HEK293 (cell line): ENCODE data around the gene ABTB2.

ENCODE experiments used
- CTCF ChIA-PET: fragments of 350-600 bp; formaldehyde crosslinking; extraction: SDS; loops from one replicate; lab custom pipeline; 2021; ENCODE audit warnings: antibody characterized with exemption; lab: Yijun Ruan, JAX
- POLR2A ChIA-PET: fragments of 300-600 bp; formaldehyde crosslinking; extraction: SDS; loops from one replicate; lab custom pipeline; 2020; ENCODE audit warnings: antibody characterized with exemption, inconsistent platforms; lab: Yijun Ruan, JAX
- H3K27ac ChIP-seq: fragments of 200-500 bp; sonication (Bioruptor generic); 2 replicates; pipeline ENCODE4 v1.5.1; 2014; ENCODE audit warnings: low read depth, low read length, control low read depth, inconsistent platforms; ENCODE audit errors: extremely low read depth
- H3K36me3 ChIP-seq, 2 experiments: fragments of 200-500 bp in 1 of 2; sonication (Bioruptor generic) in 1 of 2; 1 replicate in 1 of 2; 2 replicates in 1 of 2; pipeline ENCODE4 v1.5.1; 2014 to 2017; ENCODE audit warnings: inconsistent platforms in 2 of 2, low read length in 2 of 2; ENCODE audit not compliant: control insufficient read depth in 2 of 2, insufficient read depth in 1 of 2
- H3K4me1 ChIP-seq: fragments of 200-500 bp; sonication (Bioruptor generic); 2 replicates; pipeline ENCODE4 v1.5.1; 2014; ENCODE audit warnings: mild to moderate bottlenecking, low read length, inconsistent platforms; ENCODE audit not compliant: control insufficient read depth, insufficient read depth
- H3K4me3 ChIP-seq: 2 replicates; pipeline ENCODE4 v1.5.1; 2011; ENCODE audit warnings: low read depth, mild to moderate bottlenecking, control low read depth, low read length, moderate library complexity
- H3K9me3 ChIP-seq: fragments of 200-500 bp; sonication (Bioruptor generic); 2 replicates; pipeline ENCODE4 v1.5.1; 2014; ENCODE audit warnings: low read depth, low read length, inconsistent platforms; ENCODE audit not compliant: control insufficient read depth, insufficient read depth
- EGR2 ChIP-seq: fragments of 450-650 bp; formaldehyde crosslinking; IDR thresholded peaks from 2 replicates; pipeline ENCODE4 v1.5.1; 2016; ENCODE audit warnings: low read depth, missing biosample characterization, missing genetic modification characterization
- GLI4 ChIP-seq: fragments of 450-650 bp; formaldehyde crosslinking; IDR thresholded peaks from 2 replicates; pipeline ENCODE4 v1.5.1; 2016; ENCODE audit warnings: missing biosample characterization, missing genetic modification characterization
- OSR2 ChIP-seq: fragments of 450-650 bp; formaldehyde crosslinking; IDR thresholded peaks from 2 replicates; pipeline ENCODE4 v1.5.1; 2016; ENCODE audit warnings: missing biosample characterization, missing genetic modification characterization
- REPIN1 ChIP-seq: fragments of 450-650 bp; formaldehyde crosslinking; IDR thresholded peaks from 2 replicates; pipeline ENCODE4 v1.5.1; 2017; ENCODE audit warnings: missing biosample characterization, missing genetic modification characterization, low read depth
- SCRT1 ChIP-seq: fragments of 450-650 bp; formaldehyde crosslinking; IDR thresholded peaks from 2 replicates; pipeline ENCODE4 v1.5.1; 2016; ENCODE audit warnings: missing biosample characterization, missing genetic modification characterization, borderline replicate concordance
- TRIM28 ChIP-seq: IDR thresholded peaks from 2 replicates; pipeline ENCODE4 v1.6.1; 2011; ENCODE audit warnings: low read length, control low read depth, borderline replicate concordance
- ZFHX2 ChIP-seq: fragments of 450-650 bp; formaldehyde crosslinking; conservative IDR thresholded peaks from 2 replicates; pipeline ENCODE4 v1.5.1; 2016; ENCODE audit warnings: missing biosample characterization, missing genetic modification characterization
- ZNF341 ChIP-seq: fragments of 450-650 bp; formaldehyde crosslinking; IDR thresholded peaks from 2 replicates; pipeline ENCODE4; 2016; ENCODE audit warnings: low read depth, missing biosample characterization, missing genetic modification characterization
- ZNF426 ChIP-seq: fragments of 450-650 bp; formaldehyde crosslinking; IDR thresholded peaks from 2 replicates; pipeline ENCODE4 v1.5.1; 2017; ENCODE audit warnings: missing biosample characterization, missing genetic modification characterization, mild to moderate bottlenecking, inconsistent platforms, moderate library complexity
- ZNF48 ChIP-seq: fragments of 450-650 bp; formaldehyde crosslinking; IDR thresholded peaks from 2 replicates; pipeline ENCODE4 v1.5.1; 2016; ENCODE audit warnings: missing biosample characterization, missing genetic modification characterization
- ZNF555 ChIP-seq: fragments of 450-650 bp; formaldehyde crosslinking; conservative IDR thresholded peaks from 2 replicates; pipeline ENCODE4 v1.5.1; 2017; ENCODE audit warnings: missing biosample characterization, mild to moderate bottlenecking, missing genetic modification characterization, inconsistent platforms
- ZNF707 ChIP-seq: fragments of 450-650 bp; formaldehyde crosslinking; IDR thresholded peaks from 2 replicates; pipeline ENCODE4 v1.5.1; 2016; ENCODE audit warnings: missing biosample characterization, missing genetic modification characterization
- ZNF837 ChIP-seq: fragments of 450-650 bp; formaldehyde crosslinking; IDR thresholded peaks from 2 replicates; pipeline ENCODE4 v1.5.1; 2016; ENCODE audit warnings: missing biosample characterization, missing genetic modification characterization
- TF ChIP-seq, protein P1 (sequence below): fragments of 450-650 bp; formaldehyde crosslinking; IDR thresholded peaks from 2 replicates; pipeline ENCODE4 v1.5.1; 2016; ENCODE audit warnings: missing biosample characterization, missing genetic modification characterization, low read depth
- TF ChIP-seq, protein P2 (sequence below): fragments of 450-650 bp; formaldehyde crosslinking; IDR thresholded peaks from 2 replicates; pipeline ENCODE4 v1.5.1; 2016; ENCODE audit warnings: missing biosample characterization, missing genetic modification characterization
- TF ChIP-seq, protein P3 (sequence below): fragments of 450-650 bp; formaldehyde crosslinking; IDR thresholded peaks from 2 replicates; pipeline ENCODE4 v1.5.1; 2017; ENCODE audit warnings: missing biosample characterization, missing genetic modification characterization
- TF ChIP-seq, protein P4 (sequence below): fragments of 450-650 bp; formaldehyde crosslinking; IDR thresholded peaks from 2 replicates; pipeline ENCODE4 v1.5.1; 2016; ENCODE audit warnings: missing biosample characterization, missing genetic modification characterization
- TF ChIP-seq, protein P5 (sequence below): fragments of 450-650 bp; formaldehyde crosslinking; IDR thresholded peaks from 2 replicates; pipeline ENCODE4 v1.5.1; 2016; ENCODE audit warnings: missing biosample characterization, missing genetic modification characterization

The ABTB2 gene

DNA sequence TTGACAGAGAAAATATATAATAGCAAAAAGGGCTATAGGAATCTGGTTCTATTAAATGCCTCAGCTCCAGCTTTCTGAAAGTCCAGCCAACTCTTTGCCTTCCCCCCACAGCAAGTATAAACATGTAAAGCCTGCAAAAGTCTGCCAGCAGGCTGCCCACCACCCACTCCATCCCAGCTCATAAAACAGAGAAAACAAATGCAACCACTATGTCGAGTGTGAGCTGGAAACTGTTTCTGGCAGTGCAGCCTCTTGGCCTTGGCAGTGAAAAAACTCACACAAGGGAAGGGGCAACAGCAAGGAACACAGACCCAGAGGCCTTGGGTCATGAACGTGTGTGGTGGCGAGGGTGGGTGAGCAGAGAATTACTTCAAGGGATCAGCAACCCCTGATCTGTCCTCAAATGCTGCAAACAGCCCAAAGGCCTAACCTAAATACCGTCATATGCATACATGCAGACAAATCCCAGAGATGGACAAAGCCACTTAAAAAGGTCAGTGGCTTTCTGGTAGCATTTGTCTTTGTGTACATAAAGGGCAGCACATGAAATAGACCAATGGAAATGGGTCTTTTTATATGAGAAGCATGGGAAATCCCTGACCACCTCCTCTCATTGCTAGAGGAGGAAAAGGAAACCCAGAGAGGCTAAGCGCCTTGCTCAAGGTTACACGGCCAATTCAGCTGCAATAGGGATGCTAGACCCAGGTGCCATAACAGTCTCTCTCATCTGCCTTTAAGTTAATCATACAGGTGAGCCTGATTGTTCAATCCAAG lies 177.6 kb downstream of the ABTB2 start:
- ChIA-PET POLR2A (interaction anchor here (1.2 kb wide), 1 partner anchor 177 kb away, joined by 4 read pairs; the partner anchor contains the start of gene ABTB2), CTCF (interaction anchor here (0.6 to 1.8 kb wide), 4 partner anchors 138 to 357 kb away, joined by 3 to 8 read pairs (median 3); no protein-coding TSS in a partner anchor)
- H3K4me3 ChIP-seq: no peak overlapping the region
- TF ChIP-seq GLI4 (tag by site-specific recombination) (no peak), ZFHX2 (tag by site-specific recombination) (peak; percentile 65; the same call in 1 of the 2 replicates), EGR2 (tag by site-specific recombination) (peak; percentile 54; the same call in 1 of the 2 replicates)
- TF ChIP-seq, all 188 proteins: peak for 2
- Histone ChIP-seq H3K27ac (no peak overlapping the region), H3K36me3 (no peaks in the 10 kb centered on the region), H3K9me3 (no peaks in the 10 kb centered on the region), H3K4me1 (no peaks in the 10 kb centered on the region)

DNA sequence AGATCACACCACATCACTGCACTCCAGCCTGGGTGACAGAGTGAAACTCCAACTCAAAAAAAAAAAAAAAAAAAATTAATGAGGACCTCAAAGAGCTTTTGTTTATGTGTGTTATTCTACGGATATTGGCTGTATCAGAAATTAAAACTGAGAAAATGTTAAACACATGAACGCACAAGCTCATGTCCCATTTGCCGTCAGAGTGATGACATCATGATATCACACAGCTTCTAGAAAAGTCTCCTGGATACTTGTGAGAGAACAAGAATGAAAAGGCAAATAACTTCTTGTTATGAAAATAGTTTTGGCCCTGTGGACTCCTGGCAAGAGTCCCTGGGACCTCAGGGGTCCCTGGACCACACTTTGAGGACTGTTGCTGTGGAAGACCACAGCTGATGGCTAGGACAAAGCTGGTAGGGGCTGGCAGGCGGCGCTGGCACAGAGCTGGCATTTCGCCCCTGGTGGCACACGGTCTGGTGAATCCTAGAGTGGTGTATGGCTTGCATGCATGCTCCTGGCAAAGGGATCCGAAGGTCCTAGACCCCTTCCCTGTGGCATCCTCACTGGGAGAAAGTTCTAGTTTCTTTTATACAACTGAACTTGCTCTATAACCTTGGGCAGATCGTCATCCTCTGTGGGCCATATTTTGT lies 178.7 kb downstream of the ABTB2 start:
- Histone ChIP-seq H3K36me3 (no peaks in the 10 kb centered on the region), H3K27ac (no peak overlapping the region), H3K4me3 (no peak overlapping the region), H3K4me1 (no peaks in the 10 kb centered on the region), H3K9me3 (no peaks in the 10 kb centered on the region)
- POLR2A ChIA-PET: interaction anchor here (2.3 kb wide), 1 partner anchor 179 kb away, joined by 8 read pairs; the partner anchor contains the start of gene ABTB2
- CTCF ChIA-PET: interaction anchor here (0.6 to 1.8 kb wide), 4 partner anchors 26 to 314 kb away, joined by 3 to 8 read pairs (median 4); partner anchors contain the start of gene ABTB2
- TF ChIP-seq, protein P1, sequence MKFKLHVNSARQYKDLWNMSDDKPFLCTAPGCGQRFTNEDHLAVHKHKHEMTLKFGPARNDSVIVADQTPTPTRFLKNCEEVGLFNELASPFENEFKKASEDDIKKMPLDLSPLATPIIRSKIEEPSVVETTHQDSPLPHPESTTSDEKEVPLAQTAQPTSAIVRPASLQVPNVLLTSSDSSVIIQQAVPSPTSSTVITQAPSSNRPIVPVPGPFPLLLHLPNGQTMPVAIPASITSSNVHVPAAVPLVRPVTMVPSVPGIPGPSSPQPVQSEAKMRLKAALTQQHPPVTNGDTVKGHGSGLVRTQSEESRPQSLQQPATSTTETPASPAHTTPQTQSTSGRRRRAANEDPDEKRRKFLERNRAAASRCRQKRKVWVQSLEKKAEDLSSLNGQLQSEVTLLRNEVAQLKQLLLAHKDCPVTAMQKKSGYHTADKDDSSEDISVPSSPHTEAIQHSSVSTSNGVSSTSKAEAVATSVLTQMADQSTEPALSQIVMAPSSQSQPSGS (tag by site-specific recombination): peak; percentile 74
- TF ChIP-seq REPIN1 (tag by site-specific recombination): no peak
- TF ChIP-seq, protein P2, sequence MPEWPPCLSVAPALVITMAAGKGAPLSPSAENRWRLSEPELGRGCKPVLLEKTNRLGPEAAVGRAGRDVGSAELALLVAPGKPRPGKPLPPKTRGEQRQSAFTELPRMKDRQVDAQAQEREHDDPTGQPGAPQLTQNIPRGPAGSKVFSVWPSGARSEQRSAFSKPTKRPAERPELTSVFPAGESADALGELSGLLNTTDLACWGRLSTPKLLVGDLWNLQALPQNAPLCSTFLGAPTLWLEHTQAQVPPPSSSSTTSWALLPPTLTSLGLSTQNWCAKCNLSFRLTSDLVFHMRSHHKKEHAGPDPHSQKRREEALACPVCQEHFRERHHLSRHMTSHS (tag by site-specific recombination): no peak

DNA sequence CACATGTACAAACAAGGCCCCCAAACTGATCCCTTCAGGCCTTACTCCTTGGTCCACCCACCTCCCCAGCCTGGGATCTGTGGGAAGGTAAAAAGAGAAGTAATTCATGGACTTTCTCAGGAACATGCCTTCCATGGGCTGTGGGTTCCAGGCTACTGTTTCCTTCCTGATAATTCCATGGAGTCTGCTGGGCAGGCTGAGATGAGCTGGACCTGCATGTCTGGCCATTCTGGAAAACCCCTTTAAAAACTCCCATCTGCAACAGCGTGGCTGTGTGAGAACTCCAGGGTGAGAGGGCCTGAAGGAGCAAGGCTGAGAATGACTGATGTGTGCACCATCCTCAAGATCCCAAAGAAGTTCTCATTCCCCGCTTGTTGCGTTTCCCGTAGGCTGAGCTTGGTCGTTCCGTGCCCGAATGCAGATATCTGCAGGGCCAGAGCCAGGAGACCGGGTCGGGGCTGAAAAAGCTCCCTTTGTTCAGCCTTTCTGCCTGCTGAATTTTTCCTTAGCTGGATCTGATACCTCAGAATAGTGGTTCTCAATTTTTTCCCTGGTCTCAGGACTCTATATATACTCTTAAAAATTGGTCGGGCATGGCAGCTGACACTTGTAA lies 179.5 kb downstream of the ABTB2 start:
- Histone ChIP-seq H3K27ac (no peak overlapping the region), H3K4me1 (no peaks in the 10 kb centered on the region), H3K9me3 (no peaks in the 10 kb centered on the region), H3K36me3 (no peaks in the 10 kb centered on the region), H3K4me3 (no peak overlapping the region)
- ChIA-PET POLR2A (interaction anchor here (2.3 kb wide), 1 partner anchor 179 kb away, joined by 8 read pairs; the partner anchor contains the start of gene ABTB2), CTCF (interaction anchor here (0.6 to 1.8 kb wide), 4 partner anchors 179 to 315 kb away, joined by 3 to 8 read pairs (median 4); partner anchors contain the start of gene ABTB2)
- no peak for TF ChIP-seq ZNF48 (tag by site-specific recombination)
- no peak for TF ChIP-seq ZNF555 (tag by site-specific recombination)
- no peak for TF ChIP-seq EGR2 (tag by site-specific recombination)
- TF ChIP-seq TRIM28: no peak
- no peak for TF ChIP-seq ZNF837 (tag by site-specific recombination)
- TF ChIP-seq OSR2: no peak
- TF ChIP-seq, protein P3, sequence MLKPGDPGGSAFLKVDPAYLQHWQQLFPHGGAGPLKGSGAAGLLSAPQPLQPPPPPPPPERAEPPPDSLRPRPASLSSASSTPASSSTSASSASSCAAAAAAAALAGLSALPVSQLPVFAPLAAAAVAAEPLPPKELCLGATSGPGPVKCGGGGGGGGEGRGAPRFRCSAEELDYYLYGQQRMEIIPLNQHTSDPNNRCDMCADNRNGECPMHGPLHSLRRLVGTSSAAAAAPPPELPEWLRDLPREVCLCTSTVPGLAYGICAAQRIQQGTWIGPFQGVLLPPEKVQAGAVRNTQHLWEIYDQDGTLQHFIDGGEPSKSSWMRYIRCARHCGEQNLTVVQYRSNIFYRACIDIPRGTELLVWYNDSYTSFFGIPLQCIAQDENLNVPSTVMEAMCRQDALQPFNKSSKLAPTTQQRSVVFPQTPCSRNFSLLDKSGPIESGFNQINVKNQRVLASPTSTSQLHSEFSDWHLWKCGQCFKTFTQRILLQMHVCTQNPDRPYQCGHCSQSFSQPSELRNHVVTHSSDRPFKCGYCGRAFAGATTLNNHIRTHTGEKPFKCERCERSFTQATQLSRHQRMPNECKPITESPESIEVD (tag by site-specific recombination): no peak
- no peak for TF ChIP-seq ZNF426 (tag by site-specific recombination)
- TF ChIP-seq, protein P4, sequence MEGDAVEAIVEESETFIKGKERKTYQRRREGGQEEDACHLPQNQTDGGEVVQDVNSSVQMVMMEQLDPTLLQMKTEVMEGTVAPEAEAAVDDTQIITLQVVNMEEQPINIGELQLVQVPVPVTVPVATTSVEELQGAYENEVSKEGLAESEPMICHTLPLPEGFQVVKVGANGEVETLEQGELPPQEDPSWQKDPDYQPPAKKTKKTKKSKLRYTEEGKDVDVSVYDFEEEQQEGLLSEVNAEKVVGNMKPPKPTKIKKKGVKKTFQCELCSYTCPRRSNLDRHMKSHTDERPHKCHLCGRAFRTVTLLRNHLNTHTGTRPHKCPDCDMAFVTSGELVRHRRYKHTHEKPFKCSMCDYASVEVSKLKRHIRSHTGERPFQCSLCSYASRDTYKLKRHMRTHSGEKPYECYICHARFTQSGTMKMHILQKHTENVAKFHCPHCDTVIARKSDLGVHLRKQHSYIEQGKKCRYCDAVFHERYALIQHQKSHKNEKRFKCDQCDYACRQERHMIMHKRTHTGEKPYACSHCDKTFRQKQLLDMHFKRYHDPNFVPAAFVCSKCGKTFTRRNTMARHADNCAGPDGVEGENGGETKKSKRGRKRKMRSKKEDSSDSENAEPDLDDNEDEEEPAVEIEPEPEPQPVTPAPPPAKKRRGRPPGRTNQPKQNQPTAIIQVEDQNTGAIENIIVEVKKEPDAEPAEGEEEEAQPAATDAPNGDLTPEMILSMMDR (tag by site-specific recombination): no peak
- TF ChIP-seq ZNF707 (tag by site-specific recombination): no peak
- no peak for TF ChIP-seq ZNF341 (tag by site-specific recombination)
- TF ChIP-seq, protein P5, sequence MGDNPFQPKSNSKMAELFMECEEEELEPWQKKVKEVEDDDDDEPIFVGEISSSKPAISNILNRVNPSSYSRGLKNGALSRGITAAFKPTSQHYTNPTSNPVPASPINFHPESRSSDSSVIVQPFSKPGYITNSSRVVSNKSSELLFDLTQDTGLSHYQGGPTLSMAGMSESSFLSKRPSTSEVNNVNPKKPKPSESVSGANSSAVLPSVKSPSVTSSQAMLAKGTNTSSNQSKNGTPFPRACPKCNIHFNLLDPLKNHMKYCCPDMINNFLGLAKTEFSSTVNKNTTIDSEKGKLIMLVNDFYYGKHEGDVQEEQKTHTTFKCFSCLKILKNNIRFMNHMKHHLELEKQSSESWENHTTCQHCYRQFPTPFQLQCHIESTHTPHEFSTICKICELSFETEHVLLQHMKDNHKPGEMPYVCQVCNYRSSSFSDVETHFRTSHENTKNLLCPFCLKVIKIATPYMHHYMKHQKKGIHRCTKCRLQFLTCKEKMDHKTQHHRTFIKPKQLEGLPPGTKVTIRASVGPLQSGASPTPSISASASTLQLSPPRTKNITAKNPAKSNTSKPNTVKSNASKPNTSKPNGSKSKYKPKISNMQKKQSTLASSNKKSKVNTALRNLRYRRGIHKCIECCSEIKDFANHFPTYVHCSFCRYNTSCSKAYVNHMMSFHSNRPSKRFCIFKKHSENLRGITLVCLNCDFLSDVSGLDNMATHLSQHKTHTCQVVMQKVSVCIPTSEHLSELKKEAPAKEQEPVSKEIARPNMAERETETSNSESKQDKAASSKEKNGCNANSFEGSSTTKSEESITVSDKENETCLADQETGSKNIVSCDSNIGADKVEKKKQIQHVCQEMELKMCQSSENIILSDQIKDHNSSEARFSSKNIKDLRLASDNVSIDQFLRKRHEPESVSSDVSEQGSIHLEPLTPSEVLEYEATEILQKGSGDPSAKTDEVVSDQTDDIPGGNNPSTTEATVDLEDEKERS (tag by site-specific recombination): no peak
- no peak for TF ChIP-seq SCRT1 (tag by site-specific recombination)
